GM04503 (cell line): ENCODE measurements around the gene PCBP2.
"Not testable (repeated sequence)": the region's sequence is repeated elsewhere in the genome, so short reads cannot be mapped to it uniquely, and the experiment has no call there.

Experiments used
- DNase-seq: peaks from one replicate; pipeline ENCODE4 v3.0.0-alpha.2; 2012; ENCODE audit warnings: low read depth

Gene PCBP2

GRCh38 chr12:53441040-53441833 lies 10.7 kb upstream of the PCBP2 start, which contains the start of gene PRR13:
Gene PRR13, plus strand, starts transcription at chr12:53441734. Its CDS starts 981 bp downstream, at chr12:53442715.
- peak; percentile 98 for DNase-seq

- no peak for DNase-seq
These were observed 7.9 kb upstream of the PCBP2 start for GRCh38 chr12:53443955-53444354.

- DNase-seq: not testable (repeated sequence)
These were observed 7.1 kb upstream of the PCBP2 start for GRCh38 chr12:53444593-53445325.

- DNase-seq: no peak
These were observed 966 bp upstream of the PCBP2 start for GRCh38 chr12:53450936-53451335.

GRCh38 chr12:53452159-53453077 lies 516 bp downstream of the PCBP2 start:
- peak; percentile 28 for DNase-seq

GRCh38 chr12:53453953-53454640 lies 2.2 kb downstream of the PCBP2 start:
- no peak for DNase-seq

- DNase-seq: no peak
These were observed 2.8 kb downstream of the PCBP2 start for GRCh38 chr12:53454707-53455106.

GRCh38 chr12:53456654-53457366 lies 4.9 kb downstream of the PCBP2 start:
- DNase-seq: no peak

- no peak for DNase-seq
These were observed 7.2 kb downstream of the PCBP2 start for GRCh38 chr12:53459097-53459496.

GRCh38 chr12:53461059-53461458 lies 9.2 kb downstream of the PCBP2 start:
- no peak for DNase-seq

GRCh38 chr12:53461591-53461990 lies 9.7 kb downstream of the PCBP2 start:
- no peak for DNase-seq

GRCh38 chr12:53462935-53463334 lies 11.0 kb downstream of the PCBP2 start:
- no peak for DNase-seq

- DNase-seq: no peak
These were observed 12.1 kb downstream of the PCBP2 start for GRCh38 chr12:53463802-53464560.

- DNase-seq: no peak
These were observed 12.9 kb downstream of the PCBP2 start for GRCh38 chr12:53464685-53465418.

- no peak for DNase-seq
These were observed 13.8 kb downstream of the PCBP2 start for GRCh38 chr12:53465679-53466078.

GRCh38 chr12:53466640-53467039 lies 14.7 kb downstream of the PCBP2 start:
- no peak for DNase-seq

GRCh38 chr12:53467082-53467481 lies 15.2 kb downstream of the PCBP2 start:
- no peak for DNase-seq

GRCh38 chr12:53467880-53468279 lies 16.0 kb downstream of the PCBP2 start:
- no peak for DNase-seq

GRCh38 chr12:53468282-53468681 lies 16.4 kb downstream of the PCBP2 start:
- DNase-seq: no peak
